Lower leg skin (tissue), 3 donors: ENCODE results near the gene SLC44A3.

ENCODE experiments used
- POLR2A ChIP-seq, 2 donors: fragments of 450-650 bp; IDR thresholded peaks; one replicate each; pipeline ENCODE4 v1.6.1; 2016 to 2017; ENCODE audit warnings: antibody characterized with exemption in 2 of 2, mild to moderate bottlenecking in 1 of 2, moderate library complexity in 1 of 2
- TF ChIP-seq, protein P1 (sequence below), 3 donors: fragments of 450-650 bp; IDR thresholded peaks; one replicate each; pipeline ENCODE4 v1.5.1; 2016; ENCODE audit warnings: antibody characterized with exemption in 3 of 3, mild to moderate bottlenecking in 3 of 3, moderate library complexity in 2 of 3

DNA sequence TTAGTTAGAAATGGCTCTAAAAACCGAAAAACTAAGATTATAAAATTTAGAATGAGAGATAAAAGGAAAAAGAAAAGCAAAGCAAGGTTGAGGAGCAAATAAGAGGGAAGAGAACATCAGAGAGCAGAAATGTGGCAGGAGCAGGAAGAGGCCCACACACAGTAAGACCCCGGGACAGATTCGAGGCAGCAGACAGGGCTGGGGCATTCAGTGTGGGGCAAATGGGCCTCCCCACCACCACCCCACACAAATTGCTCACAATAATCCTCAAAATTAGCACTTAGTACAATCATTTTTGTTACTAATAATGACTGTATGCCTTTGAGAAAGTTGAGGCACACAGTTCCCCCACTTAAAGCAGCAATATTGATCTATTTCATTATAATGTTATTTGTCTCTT lies 17.1 kb upstream of the SLC44A3 start:
- TF ChIP-seq, protein P1, sequence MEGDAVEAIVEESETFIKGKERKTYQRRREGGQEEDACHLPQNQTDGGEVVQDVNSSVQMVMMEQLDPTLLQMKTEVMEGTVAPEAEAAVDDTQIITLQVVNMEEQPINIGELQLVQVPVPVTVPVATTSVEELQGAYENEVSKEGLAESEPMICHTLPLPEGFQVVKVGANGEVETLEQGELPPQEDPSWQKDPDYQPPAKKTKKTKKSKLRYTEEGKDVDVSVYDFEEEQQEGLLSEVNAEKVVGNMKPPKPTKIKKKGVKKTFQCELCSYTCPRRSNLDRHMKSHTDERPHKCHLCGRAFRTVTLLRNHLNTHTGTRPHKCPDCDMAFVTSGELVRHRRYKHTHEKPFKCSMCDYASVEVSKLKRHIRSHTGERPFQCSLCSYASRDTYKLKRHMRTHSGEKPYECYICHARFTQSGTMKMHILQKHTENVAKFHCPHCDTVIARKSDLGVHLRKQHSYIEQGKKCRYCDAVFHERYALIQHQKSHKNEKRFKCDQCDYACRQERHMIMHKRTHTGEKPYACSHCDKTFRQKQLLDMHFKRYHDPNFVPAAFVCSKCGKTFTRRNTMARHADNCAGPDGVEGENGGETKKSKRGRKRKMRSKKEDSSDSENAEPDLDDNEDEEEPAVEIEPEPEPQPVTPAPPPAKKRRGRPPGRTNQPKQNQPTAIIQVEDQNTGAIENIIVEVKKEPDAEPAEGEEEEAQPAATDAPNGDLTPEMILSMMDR (IDR thresholded peaks at IDR 0.05) = no peak
- no peak for TF ChIP-seq POLR2A (IDR thresholded peaks at IDR 0.05)
